Lower leg skin (tissue), 3 donors: ENCODE results near the gene EXOC3L2.

Experiments
- CTCF ChIP-seq, 3 donors: fragments of 450-650 bp; IDR thresholded peaks; one replicate each; pipeline ENCODE4 v1.5.1; 2016; ENCODE audit warnings: antibody characterized with exemption in 3 of 3, mild to moderate bottlenecking in 3 of 3, moderate library complexity in 2 of 3
- POLR2A ChIP-seq, 2 donors: fragments of 450-650 bp; IDR thresholded peaks; one replicate each; pipeline ENCODE4 v1.6.1; 2016 to 2017; ENCODE audit warnings: antibody characterized with exemption in 2 of 2, mild to moderate bottlenecking in 1 of 2, moderate library complexity in 1 of 2

GRCh38 chr19:45173816-45174215 lies 71.4 kb downstream of the EXOC3L2 start:
- TF ChIP-seq POLR2A (IDR thresholded peaks at IDR 0.05) (no peak), CTCF (IDR thresholded peaks at IDR 0.05) (no peak)
